ENCODE results near the gene ATXN3L.

Gene ATXN3L

DNA sequence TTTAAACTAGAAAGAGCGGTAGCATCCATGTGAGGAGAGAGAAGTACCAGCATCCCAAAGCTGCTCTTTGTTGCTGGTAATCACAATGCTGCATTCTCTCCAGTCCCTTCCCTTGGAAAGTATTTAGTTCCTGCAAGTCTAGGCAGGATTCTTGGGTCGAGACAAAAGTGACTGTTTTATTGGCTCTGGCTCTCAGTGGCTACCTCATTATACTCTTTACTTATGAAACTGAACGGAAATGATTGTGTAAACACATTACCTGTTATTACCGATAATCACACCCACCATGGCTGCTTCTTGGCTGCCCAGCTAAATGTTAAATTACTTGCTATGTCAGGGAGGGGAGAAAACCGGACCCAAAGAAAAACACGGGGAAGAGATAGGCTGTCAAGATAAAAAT, 26.2 kb downstream of the ATXN3L start:
- H3K9me3 ChIP-seq (ENCODE audit: insufficient read depth, low read length): no peaks in the 10 kb centered on the region
- no peaks in the 10 kb centered on the region for H3K27me3 ChIP-seq (ENCODE audit: low read length)
- H3K27ac ChIP-seq (ENCODE audit: low read depth, low read length): no peak overlapping the region
- no peak overlapping the region for H3K9ac ChIP-seq (ENCODE audit: low read length)
- H2AFZ ChIP-seq (ENCODE audit: low read depth, low read length, severe bottlenecking): no peak overlapping the region
- H3K4me3 ChIP-seq (ENCODE audit: insufficient read depth, low read length, poor library complexity, severe bottlenecking): no peak overlapping the region
- TF ChIP-seq, protein P1, sequence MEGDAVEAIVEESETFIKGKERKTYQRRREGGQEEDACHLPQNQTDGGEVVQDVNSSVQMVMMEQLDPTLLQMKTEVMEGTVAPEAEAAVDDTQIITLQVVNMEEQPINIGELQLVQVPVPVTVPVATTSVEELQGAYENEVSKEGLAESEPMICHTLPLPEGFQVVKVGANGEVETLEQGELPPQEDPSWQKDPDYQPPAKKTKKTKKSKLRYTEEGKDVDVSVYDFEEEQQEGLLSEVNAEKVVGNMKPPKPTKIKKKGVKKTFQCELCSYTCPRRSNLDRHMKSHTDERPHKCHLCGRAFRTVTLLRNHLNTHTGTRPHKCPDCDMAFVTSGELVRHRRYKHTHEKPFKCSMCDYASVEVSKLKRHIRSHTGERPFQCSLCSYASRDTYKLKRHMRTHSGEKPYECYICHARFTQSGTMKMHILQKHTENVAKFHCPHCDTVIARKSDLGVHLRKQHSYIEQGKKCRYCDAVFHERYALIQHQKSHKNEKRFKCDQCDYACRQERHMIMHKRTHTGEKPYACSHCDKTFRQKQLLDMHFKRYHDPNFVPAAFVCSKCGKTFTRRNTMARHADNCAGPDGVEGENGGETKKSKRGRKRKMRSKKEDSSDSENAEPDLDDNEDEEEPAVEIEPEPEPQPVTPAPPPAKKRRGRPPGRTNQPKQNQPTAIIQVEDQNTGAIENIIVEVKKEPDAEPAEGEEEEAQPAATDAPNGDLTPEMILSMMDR (IDR thresholded peaks at IDR 0.05; ENCODE audit: insufficient read depth, low read length, poor library complexity, severe bottlenecking): no peak
- no peak for TF ChIP-seq EZH2phosphoT487 (conservative IDR thresholded peaks at IDR 0.05; ENCODE audit: low read length)
- no peaks in the 10 kb centered on the region for H4K20me1 ChIP-seq (ENCODE audit: low read depth, low read length)
- H3F3A ChIP-seq (ENCODE audit: insufficient read depth): no peaks in the 10 kb centered on the region
- no peaks in the 10 kb centered on the region for H3K9me2 ChIP-seq (replicated peaks; ENCODE audit: insufficient read depth, low read length)
- no peaks in the 10 kb centered on the region for H3K79me2 ChIP-seq (ENCODE audit: insufficient read depth, low read length)
- no peaks in the 10 kb centered on the region for H3K36me3 ChIP-seq (ENCODE audit: low read length)
- no peak overlapping the region for H3K4me2 ChIP-seq (ENCODE audit: low read depth, low read length, poor library complexity, severe bottlenecking)

- no peaks in the 10 kb centered on the region for H3K36me3 ChIP-seq (ENCODE audit: low read length)
- H3K79me2 ChIP-seq (ENCODE audit: insufficient read depth, low read length): no peaks in the 10 kb centered on the region
- no peaks in the 10 kb centered on the region for H3K9me3 ChIP-seq (ENCODE audit: insufficient read depth, low read length)
- H3F3A ChIP-seq (ENCODE audit: insufficient read depth): no peaks in the 10 kb centered on the region
- TF ChIP-seq, protein P1 (IDR thresholded peaks at IDR 0.05; ENCODE audit: insufficient read depth, low read length, poor library complexity, severe bottlenecking): no peak
- no peak for TF ChIP-seq EZH2phosphoT487 (conservative IDR thresholded peaks at IDR 0.05; ENCODE audit: low read length)
- H3K9me2 ChIP-seq (replicated peaks; ENCODE audit: insufficient read depth, low read length): no peaks in the 10 kb centered on the region
- H3K27ac ChIP-seq (ENCODE audit: low read depth, low read length): no peak overlapping the region
- no peak overlapping the region for H3K4me2 ChIP-seq (ENCODE audit: low read depth, low read length, poor library complexity, severe bottlenecking)
- H4K20me1 ChIP-seq (ENCODE audit: low read depth, low read length): no peaks in the 10 kb centered on the region
- no peak overlapping the region for H3K9ac ChIP-seq (ENCODE audit: low read length)
- no peak overlapping the region for H2AFZ ChIP-seq (ENCODE audit: low read depth, low read length, severe bottlenecking)
- no peak overlapping the region for H3K4me3 ChIP-seq (ENCODE audit: insufficient read depth, low read length, poor library complexity, severe bottlenecking)
- H3K27me3 ChIP-seq (ENCODE audit: low read length): no peaks in the 10 kb centered on the region
Observed at GRCh38 chrX:13290891-13291614, 28.8 kb downstream of the ATXN3L start.

DNA sequence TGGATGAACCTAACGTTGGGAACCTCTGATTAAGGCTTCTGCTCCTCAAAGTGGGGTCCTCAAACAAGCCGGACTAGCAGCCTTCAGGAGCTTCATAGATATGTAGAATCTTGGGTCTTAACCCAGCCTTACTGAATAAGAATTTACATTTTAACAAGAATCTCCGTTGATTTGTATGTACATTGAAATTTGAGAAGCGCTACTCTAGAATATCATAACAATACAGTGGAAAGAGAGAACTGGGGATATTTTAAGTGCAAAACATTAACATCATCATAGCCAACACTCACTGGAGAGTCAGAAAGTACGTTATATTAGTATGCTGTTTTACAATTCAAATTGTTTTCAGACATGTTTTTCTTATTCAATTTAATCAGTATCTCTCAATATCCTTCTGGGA, 31.2 kb downstream of the ATXN3L start:
- Histone ChIP-seq H3K36me3 (ENCODE audit: low read length) (no peaks in the 10 kb centered on the region), H4K20me1 (ENCODE audit: low read depth, low read length) (no peaks in the 10 kb centered on the region), H3K9me2 (replicated peaks; ENCODE audit: insufficient read depth, low read length) (no peaks in the 10 kb centered on the region), H3F3A (ENCODE audit: insufficient read depth) (no peaks in the 10 kb centered on the region), H3K9me3 (ENCODE audit: insufficient read depth, low read length) (peaks cover 8% of the 10 kb centered on the region; the same call in 1 of the 2 replicates), H3K27me3 (ENCODE audit: low read length) (no peaks in the 10 kb centered on the region), H3K4me2 (ENCODE audit: low read depth, low read length, poor library complexity, severe bottlenecking) (no peak overlapping the region), H3K4me3 (ENCODE audit: insufficient read depth, low read length, poor library complexity, severe bottlenecking) (no peak overlapping the region), H2AFZ (ENCODE audit: low read depth, low read length, severe bottlenecking) (no peak overlapping the region), H3K9ac (ENCODE audit: low read length) (no peak overlapping the region), H3K79me2 (ENCODE audit: insufficient read depth, low read length) (no peaks in the 10 kb centered on the region), H3K27ac (ENCODE audit: low read depth, low read length) (no peak overlapping the region)
- TF ChIP-seq, protein P1 (IDR thresholded peaks at IDR 0.05; ENCODE audit: insufficient read depth, low read length, poor library complexity, severe bottlenecking): no peak
- no peak for TF ChIP-seq EZH2phosphoT487 (conservative IDR thresholded peaks at IDR 0.05; ENCODE audit: low read length)

All from SU-DHL-6 (cell line).